Omental fat pad (tissue), 4 donors: ENCODE results near the gene MRPL53. TPM values are rescaled to one million over a fixed set of nuclear protein-coding genes. Genes with fewer than 3 reads are reported as not detected.
"Not testable (repeated sequence)": the region's sequence is repeated elsewhere in the genome, so short reads cannot be mapped to it uniquely, and the experiment has no call there.

Experiments used
- ATAC-seq: fragments of 150-250 bp; one replicate; pipeline ENCODE4 v1.9.1; 2016; ENCODE audit warnings: mild to moderate bottlenecking, moderate library complexity; ENCODE audit not compliant: low FRiP score
- DNase-seq: peaks from one replicate; pipeline ENCODE4 v3.0.0-alpha.2; 2019; ENCODE audit warnings: low spot score
- CTCF ChIP-seq, 3 donors: fragments of 450-650 bp; IDR thresholded peaks; one replicate each; pipeline ENCODE4 v1.5.1; 2016 to 2017; ENCODE audit warnings: antibody characterized with exemption in 3 of 3, mild to moderate bottlenecking in 3 of 3, moderate library complexity in 2 of 3
- total RNA-seq, 4 donors: library from RNA; depleted of rRNA; stranded (reverse); fragments of >200 nt; gene quantifications; one replicate each; pipeline ENCODE4 v1.1.0, GENCODE V29; 2016

The MRPL53 gene
- total RNA-seq, 4 donors from 2014 or later: 33.3 to 44.6 (median 36.9) TPM

GRCh38 chr2:74471332-74472065 is 981 bp downstream of the MRPL53 start:
- no peak for TF ChIP-seq CTCF (IDR thresholded peaks at IDR 0.05)
- DNase-seq (no peak), ATAC-seq (no peak)

- not testable (repeated sequence) for ATAC-seq, DNase-seq
These were observed 1.7 kb downstream of the MRPL53 start for GRCh38 chr2:74470742-74471141.

- ATAC-seq: no peak
- no peak for DNase-seq
- no peak for TF ChIP-seq CTCF (IDR thresholded peaks at IDR 0.05)
These were observed 8.1 kb downstream of the MRPL53 start for GRCh38 chr2:74464406-74464805.

DNA sequence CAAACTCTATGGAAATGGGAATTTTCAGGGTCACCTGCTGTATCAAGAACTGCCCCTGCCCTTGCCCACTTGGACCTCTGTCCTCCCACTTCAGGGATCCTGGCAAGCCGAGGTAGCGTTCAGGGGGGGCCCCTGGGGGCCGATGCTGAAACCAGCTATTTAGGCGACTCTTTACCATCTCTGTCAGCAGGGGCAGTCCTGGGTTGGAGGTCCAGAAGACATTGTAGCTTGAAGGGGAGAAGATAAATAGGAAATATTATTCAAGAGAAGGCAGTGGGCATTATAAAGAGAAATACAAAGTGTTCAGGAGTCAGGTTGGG is 9.7 kb downstream of the MRPL53 start:
- TF ChIP-seq CTCF (IDR thresholded peaks at IDR 0.05): no peak
- ATAC-seq (no peak), DNase-seq (no peak)

GRCh38 chr2:74462054-74462785 is 10.3 kb downstream of the MRPL53 start:
- DNase-seq: no peak
- TF ChIP-seq CTCF (IDR thresholded peaks at IDR 0.05): no peak
- no peak for ATAC-seq

DNA sequence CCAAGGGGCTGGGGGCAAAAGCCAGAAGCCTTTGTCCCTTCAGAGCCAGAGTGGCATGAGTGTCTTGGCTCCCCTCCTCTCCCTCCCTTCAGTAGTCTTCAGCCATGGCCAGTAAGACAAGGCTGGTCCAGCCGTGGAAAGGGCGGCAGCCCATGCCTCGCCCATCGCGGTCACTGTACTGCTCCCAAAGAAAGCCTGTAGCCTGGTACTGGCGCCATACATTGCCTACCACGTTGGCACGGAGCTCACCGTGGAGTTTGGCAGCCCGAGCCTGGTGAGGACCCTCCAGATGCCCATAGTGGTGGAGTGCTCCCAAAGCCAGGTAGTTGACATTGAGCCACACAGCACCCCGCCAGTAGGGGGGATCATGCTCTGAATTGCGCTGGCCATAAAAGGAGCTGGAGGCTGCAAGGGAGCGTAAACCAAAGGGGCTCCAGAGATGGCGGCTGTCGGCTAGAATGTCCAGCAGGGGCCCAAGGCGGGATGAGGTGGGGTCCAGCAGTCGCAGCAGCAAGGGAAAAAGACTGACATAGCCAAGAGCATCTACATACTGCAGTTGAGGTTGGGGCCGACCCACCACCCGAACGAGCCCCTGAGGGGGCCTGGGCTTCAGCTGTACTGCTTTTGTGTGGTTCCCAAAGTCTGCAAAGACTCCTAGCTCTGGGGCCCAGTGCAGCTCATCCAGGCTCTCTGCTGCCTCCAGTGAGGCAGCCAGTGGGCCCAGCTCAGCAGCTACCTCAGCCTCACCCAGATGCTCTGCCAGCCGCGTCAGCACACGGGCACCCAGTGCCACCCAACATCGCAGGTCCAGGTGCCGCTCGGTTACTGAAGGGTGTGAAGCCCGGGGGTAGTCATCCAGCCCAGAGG is 11.1 kb downstream of the MRPL53 start:
- no peak for TF ChIP-seq CTCF (IDR thresholded peaks at IDR 0.05)
- ATAC-seq: no peak

GRCh38 chr2:74460187-74460586 is 12.3 kb downstream of the MRPL53 start:
- not testable (repeated sequence) for DNase-seq, ATAC-seq

More for the DNA sequence above, 11.1 kb downstream of the MRPL53 start:
- DNase-seq: no peak

- DNase-seq: not testable (repeated sequence)
These were observed 12.9 kb downstream of the MRPL53 start for GRCh38 chr2:74459503-74460118.

More at GRCh38 chr2:74459503-74460118, 12.9 kb downstream of the MRPL53 start:
- ATAC-seq: not testable (repeated sequence)
